Astrocyte (in vitro differentiated cells and primary cell): Measurements from ENCODE around the gene CABP4. TPM values are rescaled to one million over a fixed set of nuclear protein-coding genes. Genes with fewer than 3 reads are reported as not detected.

Source experiments
- DNase-seq: peaks from one replicate; pipeline ENCODE4 v3.0.0-alpha.2; 2010; ENCODE audit warnings: low read depth
- FAIRE-seq: peaks from 2 replicates; lab custom pipeline; 2011; peaks lifted over from hg19 to GRCh38; lab: Jason Lieb, UNC
- H2AFZ ChIP-seq: 2 replicates; pipeline ENCODE4 v1.6.0; 2012; ENCODE audit warnings: low read depth, low read length, inconsistent platforms
- H3K27ac ChIP-seq: 2 replicates; pipeline ENCODE4 v1.5.1; 2011; ENCODE audit warnings: low read depth, low read length, inconsistent platforms
- H3K27me3 ChIP-seq: 2 replicates; pipeline ENCODE4 v1.6.0; 2011; ENCODE audit warnings: low read length, inconsistent platforms; ENCODE audit not compliant: insufficient read depth
- H3K36me3 ChIP-seq: 2 replicates; pipeline ENCODE4 v1.5.1; 2011; ENCODE audit warnings: low read length, inconsistent platforms; ENCODE audit not compliant: insufficient read depth
- H3K4me1 ChIP-seq: 2 replicates; pipeline ENCODE4 v1.5.1; 2011; ENCODE audit warnings: low read length, inconsistent platforms; ENCODE audit not compliant: insufficient read depth
- H3K4me2 ChIP-seq: 2 replicates; pipeline ENCODE4 v1.6.0; 2012; ENCODE audit warnings: low read length, inconsistent platforms
- H3K4me3 ChIP-seq: 2 replicates; pipeline ENCODE4 v1.5.1; 2011; ENCODE audit warnings: low read depth, mild to moderate bottlenecking, low read length, inconsistent platforms; ENCODE audit not compliant: insufficient read depth
- H3K79me2 ChIP-seq: 2 replicates; pipeline ENCODE4 v1.6.0; 2012; ENCODE audit warnings: mild to moderate bottlenecking, low read length, inconsistent platforms; ENCODE audit not compliant: insufficient read depth
- H3K9ac ChIP-seq: 2 replicates; pipeline ENCODE4 v1.6.0; 2012; ENCODE audit warnings: mild to moderate bottlenecking, low read length, inconsistent platforms
- H3K9me3 ChIP-seq: 2 replicates; pipeline ENCODE4 v1.5.1; 2012; ENCODE audit warnings: low read depth, mild to moderate bottlenecking, low read length, inconsistent platforms; ENCODE audit not compliant: insufficient read depth
- H4K20me1 ChIP-seq: 2 replicates; pipeline ENCODE4 v1.6.0; 2012; ENCODE audit warnings: low read length, inconsistent platforms; ENCODE audit not compliant: insufficient read depth
- H3K27ac Mint-ChIP-seq: one replicate; pipeline ENCODE4 v1.8.0; 2021; ENCODE audit warnings: mild to moderate bottlenecking, mixed read lengths; ENCODE audit not compliant: unreplicated experiment
- H3K27me3 Mint-ChIP-seq: one replicate; pipeline ENCODE4 v1.8.0; 2021; ENCODE audit warnings: low read depth, mixed read lengths; ENCODE audit not compliant: unreplicated experiment
- H3K36me3 Mint-ChIP-seq: one replicate; pipeline ENCODE4 v1.8.0; 2021; ENCODE audit warnings: low read depth, mixed read lengths; ENCODE audit not compliant: unreplicated experiment
- H3K4me1 Mint-ChIP-seq: one replicate; pipeline ENCODE4 v1.8.0; 2021; ENCODE audit warnings: low read depth, mixed read lengths; ENCODE audit not compliant: unreplicated experiment
- H3K4me3 Mint-ChIP-seq: one replicate; pipeline ENCODE4 v1.8.0; 2021; ENCODE audit warnings: mild to moderate bottlenecking, moderate library complexity, mixed read lengths; ENCODE audit not compliant: unreplicated experiment
- H3K9me3 Mint-ChIP-seq: one replicate; pipeline ENCODE4 v1.8.0; 2021; ENCODE audit warnings: mild to moderate bottlenecking, mixed read lengths; ENCODE audit not compliant: unreplicated experiment
- EZH2 ChIP-seq: IDR thresholded peaks from 2 replicates; pipeline ENCODE4 v1.6.1; 2012; ENCODE audit warnings: mild to moderate bottlenecking, low read length, inconsistent platforms; ENCODE audit not compliant: insufficient read depth
- total RNA-seq: library from RNA; stranded (reverse); gene quantifications from 2 replicates; pipeline ENCODE4 v1.2.1, GENCODE V29; 2021
- TF ChIP-seq, protein P1 (sequence below): IDR thresholded peaks from 2 replicates; pipeline ENCODE4 v1.5.1; 2011; ENCODE audit warnings: low read depth, mild to moderate bottlenecking, inconsistent platforms, low read length, moderate library complexity; ENCODE audit not compliant: insufficient read depth

CABP4 gene
- total RNA-seq, 1 donor from 2014 or later: not detected

GRCh38 chr11:67463680-67464410, 8.7 kb downstream of the CABP4 start:
- peaks cover 4% of the 10 kb centered on the region for H3K4me1 Mint-ChIP-seq

GRCh38 chr11:67464411-67465188, 9.4 kb downstream of the CABP4 start:
- no peak for FAIRE-seq
- peaks cover 4% of the 10 kb centered on the region for H3K4me1 Mint-ChIP-seq
- peak overlapping the region; percentile 84 for H3K9ac ChIP-seq
- TF ChIP-seq EZH2: no peak
- TF ChIP-seq, protein P1, sequence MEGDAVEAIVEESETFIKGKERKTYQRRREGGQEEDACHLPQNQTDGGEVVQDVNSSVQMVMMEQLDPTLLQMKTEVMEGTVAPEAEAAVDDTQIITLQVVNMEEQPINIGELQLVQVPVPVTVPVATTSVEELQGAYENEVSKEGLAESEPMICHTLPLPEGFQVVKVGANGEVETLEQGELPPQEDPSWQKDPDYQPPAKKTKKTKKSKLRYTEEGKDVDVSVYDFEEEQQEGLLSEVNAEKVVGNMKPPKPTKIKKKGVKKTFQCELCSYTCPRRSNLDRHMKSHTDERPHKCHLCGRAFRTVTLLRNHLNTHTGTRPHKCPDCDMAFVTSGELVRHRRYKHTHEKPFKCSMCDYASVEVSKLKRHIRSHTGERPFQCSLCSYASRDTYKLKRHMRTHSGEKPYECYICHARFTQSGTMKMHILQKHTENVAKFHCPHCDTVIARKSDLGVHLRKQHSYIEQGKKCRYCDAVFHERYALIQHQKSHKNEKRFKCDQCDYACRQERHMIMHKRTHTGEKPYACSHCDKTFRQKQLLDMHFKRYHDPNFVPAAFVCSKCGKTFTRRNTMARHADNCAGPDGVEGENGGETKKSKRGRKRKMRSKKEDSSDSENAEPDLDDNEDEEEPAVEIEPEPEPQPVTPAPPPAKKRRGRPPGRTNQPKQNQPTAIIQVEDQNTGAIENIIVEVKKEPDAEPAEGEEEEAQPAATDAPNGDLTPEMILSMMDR: no peak
- H3K4me3 ChIP-seq: peak overlapping the region; percentile 70
- H3K79me2 ChIP-seq: peaks cover 9% of the 10 kb centered on the region
- H2AFZ ChIP-seq: peak overlapping the region; percentile 72
- H4K20me1 ChIP-seq: no peaks in the 10 kb centered on the region
- peak overlapping the region; percentile 77 for H3K4me3 Mint-ChIP-seq
- H3K4me1 ChIP-seq: peaks cover 16% of the 10 kb centered on the region
- H3K9me3 ChIP-seq: no peaks in the 10 kb centered on the region
- no peaks in the 10 kb centered on the region for H3K9me3 Mint-ChIP-seq
- peak; percentile 38 for DNase-seq
- H3K27me3 ChIP-seq: peaks cover 2% of the 10 kb centered on the region
- H3K27ac Mint-ChIP-seq: peak overlapping the region; percentile 18
- no peaks in the 10 kb centered on the region for H3K27me3 Mint-ChIP-seq
- peak overlapping the region; percentile 94 for H3K4me2 ChIP-seq
- no peaks in the 10 kb centered on the region for H3K36me3 ChIP-seq
- peaks cover 5% of the 10 kb centered on the region for H3K36me3 Mint-ChIP-seq
- peak overlapping the region; percentile 40 for H3K27ac ChIP-seq

More at GRCh38 chr11:67463680-67464410, 8.7 kb downstream of the CABP4 start:
- H3K27me3 ChIP-seq: peaks cover 2% of the 10 kb centered on the region
- H3K27ac ChIP-seq: no peak overlapping the region
- no peak for TF ChIP-seq EZH2
- TF ChIP-seq, protein P1: no peak
- no peaks in the 10 kb centered on the region for H4K20me1 ChIP-seq
- Mint-ChIP-seq H3K4me3 (peak overlapping the region; percentile 77), H3K27me3 (no peaks in the 10 kb centered on the region), H3K9me3 (no peaks in the 10 kb centered on the region), H3K27ac (peak overlapping the region; percentile 18), H3K36me3 (peaks cover 5% of the 10 kb centered on the region)
- peaks cover 9% of the 10 kb centered on the region for H3K79me2 ChIP-seq
- H3K4me2 ChIP-seq: peak overlapping the region; percentile 94
- no peaks in the 10 kb centered on the region for H3K9me3 ChIP-seq
- H3K4me1 ChIP-seq: peaks cover 16% of the 10 kb centered on the region
- H3K36me3 ChIP-seq: no peaks in the 10 kb centered on the region
- H2AFZ ChIP-seq: peak overlapping the region; percentile 72
- FAIRE-seq (no peak), DNase-seq (no peak)
- H3K4me3 ChIP-seq: peak overlapping the region; percentile 34
- H3K9ac ChIP-seq: no peak overlapping the region
